Measurements from ENCODE around the gene SCGB1C2.
"Not testable (repeated sequence)": the region's sequence is repeated elsewhere in the genome, so short reads cannot be mapped to it uniquely, and the experiment has no call there.

- TF ChIP-seq EZH2 (IDR thresholded peaks at IDR 0.05; ENCODE audit: insufficient read depth, poor library complexity, severe bottlenecking); EZH2phosphoT487 (IDR thresholded peaks at IDR 0.05; ENCODE audit: insufficient read depth, low read depth): not testable (repeated sequence)
Observed at GRCh38 chr17:137166-137807, at the start of gene SCGB1C2.

Measured in GM23248 (cell line).